DMS114 treated with DMSO at 0.1 percent for 48 hours (cell line): ENCODE results near the gene RPH3AL.

Experiments
- DNase-seq: peaks from one replicate; lab custom pipeline; 2025; ENCODE audit not compliant: unreplicated experiment; lab: John Stamatoyannopoulos, UW

The RPH3AL gene

GRCh38 chr17:337022-337420 is 15.6 kb downstream of the RPH3AL start:
- no peak for DNase-seq

- DNase-seq = no peak
These were observed 16.2 kb downstream of the RPH3AL start for GRCh38 chr17:336110-337021.

GRCh38 chr17:335691-336090 is 16.9 kb downstream of the RPH3AL start:
- no peak for DNase-seq

- DNase-seq = no peak
These were observed 17.6 kb downstream of the RPH3AL start for GRCh38 chr17:334974-335481.

GRCh38 chr17:333626-334396 is 18.8 kb downstream of the RPH3AL start:
- DNase-seq = peak; percentile 30

- no peak for DNase-seq
These were observed 19.9 kb downstream of the RPH3AL start for GRCh38 chr17:332558-333322.

- no peak for DNase-seq
These were observed 20.6 kb downstream of the RPH3AL start for GRCh38 chr17:332023-332422.

GRCh38 chr17:330993-331701 is 21.5 kb downstream of the RPH3AL start:
- DNase-seq = no peak

- no peak for DNase-seq
These were observed 22.7 kb downstream of the RPH3AL start for GRCh38 chr17:329784-330420.

- no peak for DNase-seq
These were observed 24.6 kb downstream of the RPH3AL start for GRCh38 chr17:327971-328370.

GRCh38 chr17:327296-327695 is 25.3 kb downstream of the RPH3AL start:
- DNase-seq = no peak

- no peak for DNase-seq
These were observed 26.5 kb downstream of the RPH3AL start for GRCh38 chr17:326010-326621.

- DNase-seq = no peak
These were observed 27.2 kb downstream of the RPH3AL start for GRCh38 chr17:325270-326009.

GRCh38 chr17:323721-324571 is 28.7 kb downstream of the RPH3AL start:
- no peak for DNase-seq

GRCh38 chr17:323181-323580 is 29.4 kb downstream of the RPH3AL start:
- DNase-seq = no peak

GRCh38 chr17:322006-322780 is 30.4 kb downstream of the RPH3AL start:
- DNase-seq = no peak

- no peak for DNase-seq
These were observed 31.1 kb downstream of the RPH3AL start for GRCh38 chr17:321386-321941.
